GM23338 (cell line): ENCODE data around the gene ATF6. TPM values are rescaled to one million over a fixed set of nuclear protein-coding genes. Genes with fewer than 3 reads are reported as not detected.

Source experiments
- ATAC-seq: fragments of 200-7000 bp; cut with Tn5 transposase; 3 replicates; pipeline ENCODE4 v1.9.1; 2020
- DNase-seq: peaks from one replicate; pipeline ENCODE4 v3.0.0-alpha.2; 2015; ENCODE audit warnings: low spot score
- H2AFZ ChIP-seq: fragments of 200-600 bp; sonication (generic); 2 replicates; pipeline ENCODE4 v1.8.0; 2016; ENCODE audit warnings: antibody characterized with exemption, mild to moderate bottlenecking, moderate library complexity
- H3F3A ChIP-seq: fragments of 200-600 bp; sonication (generic); replicated peaks from 2 replicates; pipeline ENCODE4 v1.8.0; 2017; ENCODE audit warnings: antibody characterized with exemption, mixed run types, low read depth
- H3K27ac ChIP-seq: fragments of 200-600 bp; sonication (generic); 2 replicates; pipeline ENCODE4 v1.6.1; 2016; ENCODE audit warnings: low read depth
- H3K27me3 ChIP-seq: fragments of 200-600 bp; sonication (generic); 2 replicates; pipeline ENCODE4 v1.8.0; 2016; ENCODE audit warnings: mild to moderate bottlenecking, mixed run types, moderate library complexity; ENCODE audit not compliant: insufficient read depth
- H3K36me3 ChIP-seq: fragments of 200-600 bp; sonication (generic); 2 replicates; pipeline ENCODE4 v1.8.0; 2016; ENCODE audit warnings: mild to moderate bottlenecking; ENCODE audit not compliant: insufficient read depth
- H3K4me1 ChIP-seq: fragments of 200-600 bp; sonication (generic); 2 replicates; pipeline ENCODE4 v1.8.0; 2016; ENCODE audit warnings: mild to moderate bottlenecking, moderate library complexity; ENCODE audit not compliant: insufficient read depth
- H3K4me2 ChIP-seq: fragments of 200-600 bp; sonication (generic); 2 replicates; pipeline ENCODE4 v1.7.1; 2017; ENCODE audit warnings: mixed run types
- H3K4me3 ChIP-seq: fragments of 200-600 bp; sonication (generic); 2 replicates; pipeline ENCODE4 v1.6.1; 2016; ENCODE audit warnings: mixed run types
- H3K79me2 ChIP-seq: fragments of 200-600 bp; sonication (generic); replicated peaks from 2 replicates; pipeline ENCODE4 v1.8.0; 2017; ENCODE audit warnings: mild to moderate bottlenecking; ENCODE audit not compliant: insufficient read depth
- H3K9me2 ChIP-seq: fragments of 200-600 bp; sonication (generic); 2 replicates; pipeline ENCODE4 v1.8.0; 2017; ENCODE audit not compliant: insufficient read depth
- H4K20me1 ChIP-seq: fragments of 200-600 bp; sonication (generic); replicated peaks from 2 replicates; pipeline ENCODE4 v1.8.0; 2017; ENCODE audit warnings: mild to moderate bottlenecking; ENCODE audit not compliant: insufficient read depth
- H3K27ac Mint-ChIP-seq: 2 replicates; pipeline ENCODE4 v1.8.0; 2020; ENCODE audit warnings: inconsistent platforms, mild to moderate bottlenecking, moderate library complexity, mixed read lengths
- H3K27me3 Mint-ChIP-seq: 3 replicates; pipeline ENCODE4 v1.8.0; 2022; ENCODE audit warnings: low read depth, mild to moderate bottlenecking, moderate library complexity, mixed read lengths, inconsistent platforms; ENCODE audit not compliant: insufficient read depth, poor library complexity
- H3K36me3 Mint-ChIP-seq: 3 replicates; pipeline ENCODE4 v1.8.0; 2021; ENCODE audit warnings: low read depth, mild to moderate bottlenecking, inconsistent platforms, moderate library complexity, mixed read lengths
- H3K4me1 Mint-ChIP-seq: 3 replicates; pipeline ENCODE4 v1.8.0; 2020; ENCODE audit warnings: mild to moderate bottlenecking, inconsistent platforms, mixed read lengths
- H3K4me3 Mint-ChIP-seq: 3 replicates; pipeline ENCODE4 v1.8.0; 2021; ENCODE audit warnings: moderate library complexity, mild to moderate bottlenecking, inconsistent platforms, mixed read lengths
- H3K9me3 Mint-ChIP-seq: 3 replicates; pipeline ENCODE4 v1.8.0; 2020; ENCODE audit warnings: moderate library complexity, mild to moderate bottlenecking, inconsistent platforms, mixed read lengths
- EZH2phosphoT487 ChIP-seq: fragments of 200-600 bp; sonication (generic); IDR thresholded peaks from one replicate; pipeline ENCODE4 v1.8.1; 2018; ENCODE audit warnings: antibody characterized with exemption; ENCODE audit not compliant: unreplicated experiment
- NANOG ChIP-seq: IDR thresholded peaks from 2 replicates; pipeline ENCODE4 v1.6.1; 2016; ENCODE audit warnings: antibody characterized with exemption, borderline replicate concordance
- POLR2AphosphoS5 ChIP-seq: IDR thresholded peaks from 2 replicates; pipeline ENCODE4 v1.6.1; 2016; ENCODE audit warnings: antibody characterized with exemption, low read depth
- ZNF331 ChIP-seq: fragments of 250-450 bp; sonication (Bioruptor Pico); IDR thresholded peaks from 2 replicates; pipeline ENCODE4 v1.5.0; 2020; ENCODE audit warnings: low read depth, mild to moderate bottlenecking, moderate library complexity
- polyA plus RNA-seq: library from polyadenylated mRNA; unstranded; fragments of >200 nt; fragmentation: Nextera tagmentation; extraction: Ambion mirVana; gene quantifications from 2 replicates; pipeline ENCODE4 v1.2.1, GENCODE V29; 2016
- total RNA-seq: library from RNA; depleted of rRNA; stranded (reverse); fragments of >200 nt; shearing (Covaris generic); gene quantifications from 2 replicates; pipeline ENCODE4 v1.2.3, GENCODE V29; 2014
- TF ChIP-seq, protein P1 (sequence below): fragments of 250-450 bp; sonication (Bioruptor Pico); IDR thresholded peaks from 2 replicates; pipeline ENCODE4 v1.5.0; 2020; ENCODE audit warnings: mild to moderate bottlenecking, moderate library complexity
- TF ChIP-seq, protein P2 (sequence below), 2 experiments: fragments of 200-600 bp in 1 of 2; sonication (generic) in 1 of 2; conservative IDR thresholded peaks; 2 replicates each; pipeline versions ENCODE4 v1.5.1 to v1.6.1; 2016 to 2017; ENCODE audit warnings: antibody characterized with exemption in 2 of 2, low read depth in 2 of 2, mild to moderate bottlenecking in 2 of 2, moderate library complexity in 1 of 2
- TF ChIP-seq, protein P3 (sequence below): IDR thresholded peaks from 2 replicates; pipeline ENCODE4 v1.6.1; 2016; ENCODE audit warnings: antibody characterized with exemption

The ATF6 gene
- total and polyA plus RNA-seq, 2 experiments from 2014 or later = 5.0 to 13.5 TPM

DNA sequence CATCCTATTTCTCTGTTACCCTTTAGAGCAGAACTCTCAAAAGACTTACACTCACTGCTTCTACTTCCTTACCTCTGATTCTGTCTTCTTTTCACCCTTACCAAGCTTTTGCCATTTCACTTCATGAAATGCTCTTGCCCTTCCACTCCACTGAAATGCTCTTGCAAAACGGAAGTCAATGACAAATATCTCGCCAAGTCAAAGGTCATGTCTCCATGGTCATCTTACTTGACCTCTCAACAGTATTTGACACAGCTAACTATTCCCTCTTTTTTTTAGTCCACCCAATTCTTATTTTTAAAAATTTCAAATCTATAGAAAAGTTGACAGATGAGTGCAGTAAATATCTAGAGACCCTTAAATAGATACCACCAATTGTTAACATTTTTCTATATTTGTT lies 149.9 kb downstream of the ATF6 start (continued):
- TF ChIP-seq, protein P1, sequence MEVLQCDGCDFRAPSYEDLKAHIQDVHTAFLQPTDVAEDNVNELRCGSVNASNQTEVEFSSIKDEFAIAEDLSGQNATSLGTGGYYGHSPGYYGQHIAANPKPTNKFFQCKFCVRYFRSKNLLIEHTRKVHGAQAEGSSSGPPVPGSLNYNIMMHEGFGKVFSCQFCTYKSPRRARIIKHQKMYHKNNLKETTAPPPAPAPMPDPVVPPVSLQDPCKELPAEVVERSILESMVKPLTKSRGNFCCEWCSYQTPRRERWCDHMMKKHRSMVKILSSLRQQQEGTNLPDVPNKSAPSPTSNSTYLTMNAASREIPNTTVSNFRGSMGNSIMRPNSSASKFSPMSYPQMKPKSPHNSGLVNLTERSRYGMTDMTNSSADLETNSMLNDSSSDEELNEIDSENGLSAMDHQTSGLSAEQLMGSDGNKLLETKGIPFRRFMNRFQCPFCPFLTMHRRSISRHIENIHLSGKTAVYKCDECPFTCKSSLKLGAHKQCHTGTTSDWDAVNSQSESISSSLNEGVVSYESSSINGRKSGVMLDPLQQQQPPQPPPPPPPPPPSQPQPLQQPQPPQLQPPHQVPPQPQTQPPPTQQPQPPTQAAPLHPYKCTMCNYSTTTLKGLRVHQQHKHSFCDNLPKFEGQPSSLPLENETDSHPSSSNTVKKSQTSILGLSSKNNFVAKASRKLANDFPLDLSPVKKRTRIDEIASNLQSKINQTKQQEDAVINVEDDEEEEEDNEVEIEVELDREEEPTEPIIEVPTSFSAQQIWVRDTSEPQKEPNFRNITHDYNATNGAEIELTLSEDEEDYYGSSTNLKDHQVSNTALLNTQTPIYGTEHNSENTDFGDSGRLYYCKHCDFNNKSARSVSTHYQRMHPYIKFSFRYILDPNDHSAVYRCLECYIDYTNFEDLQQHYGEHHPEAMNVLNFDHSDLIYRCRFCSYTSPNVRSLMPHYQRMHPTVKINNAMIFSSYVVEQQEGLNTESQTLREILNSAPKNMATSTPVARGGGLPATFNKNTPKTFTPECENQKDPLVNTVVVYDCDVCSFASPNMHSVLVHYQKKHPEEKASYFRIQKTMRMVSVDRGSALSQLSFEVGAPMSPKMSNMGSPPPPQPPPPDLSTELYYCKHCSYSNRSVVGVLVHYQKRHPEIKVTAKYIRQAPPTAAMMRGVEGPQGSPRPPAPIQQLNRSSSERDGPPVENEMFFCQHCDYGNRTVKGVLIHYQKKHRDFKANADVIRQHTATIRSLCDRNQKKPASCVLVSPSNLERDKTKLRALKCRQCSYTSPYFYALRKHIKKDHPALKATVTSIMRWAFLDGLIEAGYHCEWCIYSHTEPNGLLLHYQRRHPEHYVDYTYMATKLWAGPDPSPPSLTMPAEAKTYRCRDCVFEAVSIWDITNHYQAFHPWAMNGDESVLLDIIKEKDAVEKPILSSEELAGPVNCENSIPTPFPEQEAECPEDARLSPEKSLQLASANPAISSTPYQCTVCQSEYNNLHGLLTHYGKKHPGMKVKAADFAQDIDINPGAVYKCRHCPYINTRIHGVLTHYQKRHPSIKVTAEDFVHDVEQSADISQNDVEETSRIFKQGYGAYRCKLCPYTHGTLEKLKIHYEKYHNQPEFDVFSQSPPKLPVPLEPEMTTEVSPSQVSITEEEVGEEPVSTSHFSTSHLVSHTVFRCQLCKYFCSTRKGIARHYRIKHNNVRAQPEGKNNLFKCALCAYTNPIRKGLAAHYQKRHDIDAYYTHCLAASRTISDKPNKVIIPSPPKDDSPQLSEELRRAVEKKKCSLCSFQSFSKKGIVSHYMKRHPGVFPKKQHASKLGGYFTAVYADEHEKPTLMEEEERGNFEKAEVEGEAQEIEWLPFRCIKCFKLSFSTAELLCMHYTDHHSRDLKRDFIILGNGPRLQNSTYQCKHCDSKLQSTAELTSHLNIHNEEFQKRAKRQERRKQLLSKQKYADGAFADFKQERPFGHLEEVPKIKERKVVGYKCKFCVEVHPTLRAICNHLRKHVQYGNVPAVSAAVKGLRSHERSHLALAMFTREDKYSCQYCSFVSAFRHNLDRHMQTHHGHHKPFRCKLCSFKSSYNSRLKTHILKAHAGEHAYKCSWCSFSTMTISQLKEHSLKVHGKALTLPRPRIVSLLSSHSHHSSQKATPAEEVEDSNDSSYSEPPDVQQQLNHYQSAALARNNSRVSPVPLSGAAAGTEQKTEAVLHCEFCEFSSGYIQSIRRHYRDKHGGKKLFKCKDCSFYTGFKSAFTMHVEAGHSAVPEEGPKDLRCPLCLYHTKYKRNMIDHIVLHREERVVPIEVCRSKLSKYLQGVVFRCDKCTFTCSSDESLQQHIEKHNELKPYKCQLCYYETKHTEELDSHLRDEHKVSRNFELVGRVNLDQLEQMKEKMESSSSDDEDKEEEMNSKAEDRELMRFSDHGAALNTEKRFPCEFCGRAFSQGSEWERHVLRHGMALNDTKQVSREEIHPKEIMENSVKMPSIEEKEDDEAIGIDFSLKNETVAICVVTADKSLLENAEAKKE (CRISPR knock-in tag) = no peak
- TF ChIP-seq, protein P2, sequence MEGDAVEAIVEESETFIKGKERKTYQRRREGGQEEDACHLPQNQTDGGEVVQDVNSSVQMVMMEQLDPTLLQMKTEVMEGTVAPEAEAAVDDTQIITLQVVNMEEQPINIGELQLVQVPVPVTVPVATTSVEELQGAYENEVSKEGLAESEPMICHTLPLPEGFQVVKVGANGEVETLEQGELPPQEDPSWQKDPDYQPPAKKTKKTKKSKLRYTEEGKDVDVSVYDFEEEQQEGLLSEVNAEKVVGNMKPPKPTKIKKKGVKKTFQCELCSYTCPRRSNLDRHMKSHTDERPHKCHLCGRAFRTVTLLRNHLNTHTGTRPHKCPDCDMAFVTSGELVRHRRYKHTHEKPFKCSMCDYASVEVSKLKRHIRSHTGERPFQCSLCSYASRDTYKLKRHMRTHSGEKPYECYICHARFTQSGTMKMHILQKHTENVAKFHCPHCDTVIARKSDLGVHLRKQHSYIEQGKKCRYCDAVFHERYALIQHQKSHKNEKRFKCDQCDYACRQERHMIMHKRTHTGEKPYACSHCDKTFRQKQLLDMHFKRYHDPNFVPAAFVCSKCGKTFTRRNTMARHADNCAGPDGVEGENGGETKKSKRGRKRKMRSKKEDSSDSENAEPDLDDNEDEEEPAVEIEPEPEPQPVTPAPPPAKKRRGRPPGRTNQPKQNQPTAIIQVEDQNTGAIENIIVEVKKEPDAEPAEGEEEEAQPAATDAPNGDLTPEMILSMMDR (conservative IDR thresholded peaks at IDR 0.05; ENCODE audit: low read depth in 2 of 2) = no peak

DNA sequence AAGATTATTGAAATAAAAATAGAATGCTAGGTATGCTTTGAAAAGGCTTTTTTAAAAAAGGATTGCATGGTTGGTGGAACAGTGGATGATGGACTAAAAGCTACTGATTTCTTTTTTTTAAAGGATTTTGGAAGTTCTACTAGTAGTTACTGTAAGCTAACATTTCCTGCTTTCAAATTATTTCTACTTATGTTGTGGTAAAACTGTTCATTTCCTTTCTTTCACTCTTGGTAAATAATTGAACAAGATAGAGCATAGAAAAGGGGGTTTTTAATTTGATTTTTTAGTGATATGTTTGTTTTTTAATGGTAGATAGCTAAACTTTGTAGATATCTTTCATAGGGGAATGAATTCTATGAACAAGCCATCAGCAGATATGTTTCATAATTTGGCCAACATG lies 153.1 kb downstream of the ATF6 start:
- ATAC-seq = no peak
- TF ChIP-seq POLR2AphosphoS5 (no peak), EZH2phosphoT487 (no peak), ZNF331 (CRISPR knock-in tag) (no peak), NANOG (no peak)
- TF ChIP-seq, protein P1 (CRISPR knock-in tag) = no peak
- TF ChIP-seq, protein P3, sequence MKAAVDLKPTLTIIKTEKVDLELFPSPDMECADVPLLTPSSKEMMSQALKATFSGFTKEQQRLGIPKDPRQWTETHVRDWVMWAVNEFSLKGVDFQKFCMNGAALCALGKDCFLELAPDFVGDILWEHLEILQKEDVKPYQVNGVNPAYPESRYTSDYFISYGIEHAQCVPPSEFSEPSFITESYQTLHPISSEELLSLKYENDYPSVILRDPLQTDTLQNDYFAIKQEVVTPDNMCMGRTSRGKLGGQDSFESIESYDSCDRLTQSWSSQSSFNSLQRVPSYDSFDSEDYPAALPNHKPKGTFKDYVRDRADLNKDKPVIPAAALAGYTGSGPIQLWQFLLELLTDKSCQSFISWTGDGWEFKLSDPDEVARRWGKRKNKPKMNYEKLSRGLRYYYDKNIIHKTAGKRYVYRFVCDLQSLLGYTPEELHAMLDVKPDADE = no peak

More for the DNA sequence above, 153.1 kb downstream of the ATF6 start:
- Histone ChIP-seq H3K4me3 (no peak overlapping the region), H4K20me1 (no peaks in the 10 kb centered on the region), H3K27me3 (no peaks in the 10 kb centered on the region), H3K4me1 (no peaks in the 10 kb centered on the region), H3K4me2 (no peak overlapping the region), H3K36me3 (no peaks in the 10 kb centered on the region), H3F3A (no peaks in the 10 kb centered on the region), H3K9me2 (no peaks in the 10 kb centered on the region), H2AFZ (no peak overlapping the region), H3K27ac (no peak overlapping the region), H3K79me2 (no peaks in the 10 kb centered on the region)
- H3K4me3 Mint-ChIP-seq = no peak overlapping the region
- H3K36me3 Mint-ChIP-seq = no peaks in the 10 kb centered on the region
- H3K4me1 Mint-ChIP-seq = no peaks in the 10 kb centered on the region
- DNase-seq = no peak
- H3K27ac Mint-ChIP-seq = no peak overlapping the region
- no peaks in the 10 kb centered on the region for H3K9me3 Mint-ChIP-seq
- peaks cover 2% of the 10 kb centered on the region for H3K27me3 Mint-ChIP-seq
